Right atrium auricular region (tissue), 2 donors: ENCODE results near the gene DOK3. TPM values are rescaled to one million over a fixed set of nuclear protein-coding genes. Genes with fewer than 3 reads are reported as not detected.

ENCODE experiments used
- DNase-seq: peaks from one replicate; pipeline ENCODE4 v3.0.0-alpha.2; 2019; ENCODE audit warnings: low spot score
- H3K27ac ChIP-seq, 2 donors: fragments of 200-600 bp; sonication (generic); 1 replicate in 1 of 2; 2 replicates in 1 of 2; pipeline ENCODE4 v1.5.1; 2016 to 2019
- H3K27me3 ChIP-seq, 2 donors: fragments of 200-600 bp; sonication (generic); one replicate each; pipeline versions ENCODE4 v1.5.1 to v1.6.0; 2017 to 2019
- H3K36me3 ChIP-seq: fragments of 200-600 bp; sonication (generic); one replicate; pipeline ENCODE4 v1.5.1; 2016
- H3K4me1 ChIP-seq, 2 donors: fragments of 200-600 bp; sonication (generic); one replicate each; pipeline versions ENCODE4 v1.5.1 to v1.6.0; 2017 to 2019
- H3K4me3 ChIP-seq, 2 donors: fragments of 200-600 bp; sonication (generic); 1 replicate in 1 of 2; 2 replicates in 1 of 2; pipeline ENCODE4 v1.5.1; 2017 to 2019; ENCODE audit warnings: mild to moderate bottlenecking in 1 of 2, moderate library complexity in 1 of 2
- H3K9me3 ChIP-seq, 2 donors: fragments of 200-600 bp; sonication (generic); one replicate each; pipeline ENCODE4 v1.5.1; 2019
- total RNA-seq, 2 donors: library from RNA; depleted of rRNA; stranded (reverse); fragments of >200 nt; gene quantifications; one replicate each; pipeline ENCODE4 v1.1.0, GENCODE V29; 2016
- TF ChIP-seq, protein P1 (sequence below), 2 donors: fragments of 200-600 bp; sonication (generic); IDR thresholded peaks; one replicate each; pipeline ENCODE4 v1.5.1; 2019; ENCODE audit warnings: antibody characterized with exemption in 2 of 2

The DOK3 gene
- total RNA-seq, 2 donors from 2014 or later: 1.6 to 2.6 TPM

DNA sequence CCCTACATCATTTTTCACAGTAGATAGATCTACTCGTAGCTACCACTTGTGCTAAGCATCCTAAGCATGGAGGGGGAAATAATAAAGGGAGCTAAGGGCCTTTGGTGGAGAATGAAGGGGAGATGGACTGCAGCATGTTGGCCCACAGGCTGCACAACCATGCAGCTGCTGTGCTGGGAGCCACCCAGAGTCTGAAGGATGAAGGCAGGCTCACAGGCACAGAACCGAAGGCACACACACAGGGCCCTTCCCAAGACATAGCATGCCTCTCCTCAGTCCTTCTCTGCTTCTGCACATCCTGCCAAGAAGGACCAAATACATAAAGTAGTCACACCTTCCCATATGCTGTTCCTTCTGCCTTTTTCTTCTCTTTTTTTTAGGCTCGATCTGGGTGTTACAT lies 38.1 kb upstream of the DOK3 start:
- no peak overlapping the region for H3K27ac ChIP-seq
- H3K9me3 ChIP-seq: no peaks in the 10 kb centered on the region
- no peak overlapping the region for H3K4me3 ChIP-seq
- no peaks in the 10 kb centered on the region for H3K27me3 ChIP-seq
- H3K36me3 ChIP-seq: no peaks in the 10 kb centered on the region
- no peak for DNase-seq
- TF ChIP-seq, protein P1, sequence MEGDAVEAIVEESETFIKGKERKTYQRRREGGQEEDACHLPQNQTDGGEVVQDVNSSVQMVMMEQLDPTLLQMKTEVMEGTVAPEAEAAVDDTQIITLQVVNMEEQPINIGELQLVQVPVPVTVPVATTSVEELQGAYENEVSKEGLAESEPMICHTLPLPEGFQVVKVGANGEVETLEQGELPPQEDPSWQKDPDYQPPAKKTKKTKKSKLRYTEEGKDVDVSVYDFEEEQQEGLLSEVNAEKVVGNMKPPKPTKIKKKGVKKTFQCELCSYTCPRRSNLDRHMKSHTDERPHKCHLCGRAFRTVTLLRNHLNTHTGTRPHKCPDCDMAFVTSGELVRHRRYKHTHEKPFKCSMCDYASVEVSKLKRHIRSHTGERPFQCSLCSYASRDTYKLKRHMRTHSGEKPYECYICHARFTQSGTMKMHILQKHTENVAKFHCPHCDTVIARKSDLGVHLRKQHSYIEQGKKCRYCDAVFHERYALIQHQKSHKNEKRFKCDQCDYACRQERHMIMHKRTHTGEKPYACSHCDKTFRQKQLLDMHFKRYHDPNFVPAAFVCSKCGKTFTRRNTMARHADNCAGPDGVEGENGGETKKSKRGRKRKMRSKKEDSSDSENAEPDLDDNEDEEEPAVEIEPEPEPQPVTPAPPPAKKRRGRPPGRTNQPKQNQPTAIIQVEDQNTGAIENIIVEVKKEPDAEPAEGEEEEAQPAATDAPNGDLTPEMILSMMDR (IDR thresholded peaks at IDR 0.05): no peak
- peaks cover 0 to 64% of the 10 kb centered on the region in 2 donors for H3K4me1 ChIP-seq

DNA sequence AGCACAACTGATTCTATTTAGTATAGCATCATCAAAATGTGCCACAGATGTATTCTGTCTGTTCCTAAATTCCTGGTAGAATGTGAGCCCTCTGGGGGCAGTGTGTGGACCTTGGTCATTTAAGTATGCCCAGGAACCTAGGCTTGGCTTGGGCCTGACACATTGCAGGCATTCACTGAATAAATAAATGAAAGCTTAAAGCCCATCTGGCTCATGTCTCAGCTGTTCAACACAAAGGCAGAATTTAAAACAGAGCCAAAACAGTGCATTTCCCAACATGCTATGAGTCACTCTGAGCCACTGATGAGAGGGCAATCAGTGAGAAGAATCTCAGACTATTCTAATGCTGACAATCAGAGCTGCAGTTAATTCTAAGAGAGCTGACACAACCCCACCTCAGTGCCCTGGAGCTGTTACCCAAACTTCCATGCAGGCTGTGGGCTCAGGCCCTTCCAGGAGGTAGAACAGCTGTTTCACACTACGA lies 36.7 kb upstream of the DOK3 start:
- Histone ChIP-seq H3K27me3 (no peaks in the 10 kb centered on the region), H3K36me3 (no peaks in the 10 kb centered on the region), H3K4me3 (no peak overlapping the region), H3K9me3 (no peaks in the 10 kb centered on the region), H3K27ac (peak overlapping the region; percentile 64 to 86), H3K4me1 (peaks cover 0 to 62% of the 10 kb centered on the region in 2 donors)
- peak; percentile 76 for DNase-seq
- TF ChIP-seq, protein P1 (IDR thresholded peaks at IDR 0.05): no peak

DNA sequence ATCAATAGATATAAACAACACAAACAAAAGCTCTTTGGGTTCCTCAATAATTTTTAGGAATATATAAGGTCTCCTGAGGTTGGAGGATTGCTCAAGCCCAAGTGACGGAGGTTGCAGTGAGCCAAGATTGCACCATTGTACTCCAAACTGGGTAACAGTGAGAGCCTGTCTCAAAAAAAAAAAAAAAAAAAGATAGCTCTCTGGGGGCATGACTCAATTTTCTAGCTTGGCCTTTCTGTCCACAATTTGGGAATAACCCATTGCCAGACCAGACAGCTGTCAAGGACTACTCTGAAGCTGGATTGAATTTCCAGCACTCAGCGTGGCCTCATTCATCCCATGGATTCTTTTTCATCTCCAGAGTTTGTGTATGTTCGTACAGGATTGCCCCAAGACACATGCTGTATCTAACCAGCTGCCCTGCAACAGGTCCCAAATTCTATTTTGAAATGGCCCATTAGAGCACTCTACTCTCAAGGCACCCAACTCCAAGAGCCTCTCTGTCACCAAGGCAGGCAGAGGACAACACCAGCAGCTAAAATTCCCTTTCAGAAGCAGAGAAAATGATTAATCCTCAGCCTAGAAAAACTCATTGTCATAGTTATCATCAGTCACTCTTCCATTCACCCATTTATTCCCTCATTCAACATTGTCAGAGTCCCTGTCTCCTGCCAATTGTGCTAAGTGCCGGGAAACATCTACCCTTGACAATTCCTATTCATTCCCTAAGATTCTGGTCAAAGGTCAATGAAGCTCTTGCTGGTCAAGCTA lies 36.0 kb upstream of the DOK3 start:
- Histone ChIP-seq H3K27ac (peak overlapping the region; percentile 64 to 86), H3K4me3 (no peak overlapping the region), H3K9me3 (no peaks in the 10 kb centered on the region), H3K36me3 (no peaks in the 10 kb centered on the region), H3K27me3 (no peaks in the 10 kb centered on the region), H3K4me1 (peaks cover 0 to 62% of the 10 kb centered on the region in 2 donors)
- peak; percentile 91 for DNase-seq
- TF ChIP-seq, protein P1 (IDR thresholded peaks at IDR 0.05): no peak

DNA sequence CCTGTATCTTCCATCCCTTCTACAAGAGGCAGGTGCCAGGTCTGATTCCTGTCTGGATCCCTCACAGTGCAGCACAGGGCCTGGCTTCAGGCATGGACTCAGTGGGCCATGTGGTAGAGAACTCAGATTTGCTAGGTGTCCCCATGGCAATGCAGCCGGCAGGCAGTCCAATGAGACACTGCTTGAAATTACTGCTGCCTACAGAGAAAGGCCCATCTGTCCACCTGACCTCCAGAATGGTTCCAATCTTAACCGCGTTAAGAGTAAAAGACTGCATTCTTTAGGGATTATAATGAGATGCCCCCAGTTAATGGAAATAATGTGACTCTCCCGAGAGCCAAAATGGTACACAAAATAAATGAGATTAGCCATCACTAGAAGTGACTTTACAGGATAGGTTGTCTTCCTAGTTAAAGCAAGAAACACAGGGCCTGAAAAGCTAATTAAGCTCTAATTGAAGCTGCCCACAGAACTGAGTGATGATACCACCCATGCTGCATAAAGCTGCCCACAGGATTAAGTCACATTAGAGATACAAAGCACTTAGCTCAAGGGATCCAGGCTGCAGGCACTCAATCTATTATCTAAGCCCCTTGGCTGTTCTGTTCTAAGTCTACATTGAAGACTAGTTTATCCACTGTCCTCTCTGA lies 33.3 kb upstream of the DOK3 start:
- Histone ChIP-seq H3K4me3 (no peak overlapping the region), H3K9me3 (no peaks in the 10 kb centered on the region), H3K36me3 (no peaks in the 10 kb centered on the region), H3K4me1 (peaks cover 0 to 66% of the 10 kb centered on the region in 2 donors), H3K27ac (no peak overlapping the region), H3K27me3 (no peaks in the 10 kb centered on the region)
- TF ChIP-seq, protein P1 (IDR thresholded peaks at IDR 0.05): no peak
- no peak for DNase-seq

DNA sequence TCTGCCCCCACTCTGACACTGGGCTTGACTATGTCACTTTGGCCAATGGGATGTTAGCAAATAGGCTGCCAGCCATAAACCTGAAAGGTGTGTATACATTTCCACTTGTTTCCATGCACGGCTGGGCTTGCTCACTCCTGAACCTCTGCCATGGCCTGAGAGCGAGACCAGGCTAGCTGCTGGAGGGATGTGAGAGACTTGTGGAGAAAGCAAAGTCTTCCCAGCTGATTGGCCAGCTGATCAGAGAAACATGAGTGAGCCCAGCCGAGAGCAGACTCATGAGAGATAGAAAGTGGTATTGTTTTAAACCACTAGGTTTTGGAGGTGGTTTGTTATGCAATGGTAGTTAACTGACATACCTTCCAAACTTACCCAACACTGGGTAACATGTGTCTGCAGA lies 30.8 kb upstream of the DOK3 start:
- H3K27me3 ChIP-seq: no peaks in the 10 kb centered on the region
- H3K4me3 ChIP-seq: no peak overlapping the region
- peaks cover 19% of the 10 kb centered on the region for H3K36me3 ChIP-seq
- no peak for DNase-seq
- TF ChIP-seq, protein P1 (IDR thresholded peaks at IDR 0.05): no peak
- H3K9me3 ChIP-seq: no peaks in the 10 kb centered on the region
- H3K4me1 ChIP-seq: peaks cover 0 to 63% of the 10 kb centered on the region in 2 donors
- H3K27ac ChIP-seq: no peak overlapping the region
